Activated naive CD4-positive, alpha-beta T cell treated with anti-CD3 and anti-CD28 coated beads, Interleukin-2, amount 50 U/mL, for 24 hours (primary cell): Measurements from ENCODE around the gene PIR.

ENCODE experiments used
- H3K27ac Mint-ChIP-seq: one replicate; pipeline ENCODE4 v1.8.0; 2021; ENCODE audit warnings: mild to moderate bottlenecking, mixed read lengths
- H3K27me3 Mint-ChIP-seq: one replicate; pipeline ENCODE4 v1.8.0; 2021; ENCODE audit warnings: mixed read lengths
- H3K36me3 Mint-ChIP-seq: one replicate; pipeline ENCODE4 v1.8.0; 2021; ENCODE audit warnings: mixed read lengths
- H3K4me1 Mint-ChIP-seq: one replicate; pipeline ENCODE4 v1.8.0; 2021; ENCODE audit warnings: mixed read lengths
- H3K4me3 Mint-ChIP-seq: one replicate; pipeline ENCODE4 v1.8.0; 2021; ENCODE audit warnings: mild to moderate bottlenecking, mixed read lengths
- H3K9me3 Mint-ChIP-seq: one replicate; pipeline ENCODE4 v1.8.0; 2021; ENCODE audit warnings: mixed read lengths

The PIR gene

GRCh38 chrX:15356444-15356843 is 136.7 kb downstream of the PIR start:
- Mint-ChIP-seq H3K9me3 (peaks cover 4% of the 10 kb centered on the region), H3K4me1 (no peaks in the 10 kb centered on the region), H3K4me3 (no peak overlapping the region), H3K27ac (no peak overlapping the region), H3K36me3 (no peaks in the 10 kb centered on the region), H3K27me3 (no peaks in the 10 kb centered on the region)

DNA sequence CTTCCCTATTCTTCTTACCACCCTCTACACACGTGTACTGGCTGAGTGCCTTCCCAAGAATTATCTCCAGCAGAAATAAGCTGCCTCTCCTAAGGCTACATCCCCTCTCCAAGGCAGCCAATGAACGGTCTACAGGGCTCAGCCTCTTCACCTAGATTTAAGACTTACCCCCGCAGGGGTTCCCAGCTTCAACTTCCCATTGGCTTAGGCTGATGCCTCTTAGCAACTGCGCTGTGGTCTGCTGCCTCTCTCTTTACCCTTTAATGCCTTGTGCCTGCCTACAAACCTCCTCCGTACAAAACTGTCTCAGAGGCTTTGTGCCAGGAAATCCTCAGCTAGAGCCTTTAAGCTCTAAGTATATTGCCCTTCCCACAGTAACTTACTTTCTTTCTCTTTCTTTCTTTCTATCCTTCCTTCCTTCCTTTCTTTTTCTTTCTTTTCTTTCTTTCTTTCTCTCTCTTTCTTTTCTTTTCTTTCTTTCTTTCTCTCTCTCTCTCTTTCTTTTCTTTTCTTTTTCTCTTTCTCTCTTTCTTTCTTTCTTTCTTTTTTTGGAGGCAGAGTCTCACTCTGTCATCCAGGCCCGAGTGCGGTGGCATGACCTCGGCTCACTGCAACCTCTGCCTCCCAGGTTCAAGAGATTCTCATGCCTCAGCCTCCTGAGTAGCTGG is 142.7 kb downstream of the PIR start:
- H3K27ac Mint-ChIP-seq = no peak overlapping the region
- H3K4me3 Mint-ChIP-seq = no peak overlapping the region
- H3K36me3 Mint-ChIP-seq = no peaks in the 10 kb centered on the region

GRCh38 chrX:15349046-15349445 is 144.1 kb downstream of the PIR start:
- no peaks in the 10 kb centered on the region for H3K4me1 Mint-ChIP-seq
- no peak overlapping the region for H3K27ac Mint-ChIP-seq
- H3K36me3 Mint-ChIP-seq = no peaks in the 10 kb centered on the region

More for the DNA sequence above, 142.7 kb downstream of the PIR start:
- H3K27me3 Mint-ChIP-seq = no peaks in the 10 kb centered on the region
- no peaks in the 10 kb centered on the region for H3K4me1 Mint-ChIP-seq
- H3K9me3 Mint-ChIP-seq = no peaks in the 10 kb centered on the region

DNA sequence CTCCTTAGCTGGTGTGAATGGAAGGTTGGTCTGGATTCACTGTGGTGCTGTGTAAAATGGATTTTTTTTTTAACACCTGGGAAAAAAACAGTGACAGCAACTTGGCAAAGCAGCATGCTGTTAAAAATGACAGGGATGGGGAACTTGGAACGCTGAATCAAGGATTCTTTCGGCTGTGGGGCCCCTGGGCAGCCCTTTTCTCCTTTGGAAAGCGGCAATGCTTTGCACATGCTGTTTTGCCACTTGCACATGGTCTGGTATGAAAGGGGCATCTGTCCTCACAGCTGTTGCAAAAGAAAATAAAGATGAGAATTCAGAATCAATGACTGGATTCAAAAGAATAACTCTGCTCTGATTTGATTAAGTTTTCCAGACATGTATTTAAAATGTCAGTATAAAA is 147.2 kb downstream of the PIR start:
- H3K9me3 Mint-ChIP-seq = no peaks in the 10 kb centered on the region
- no peak overlapping the region for H3K27ac Mint-ChIP-seq
- H3K27me3 Mint-ChIP-seq = peaks cover 3% of the 10 kb centered on the region
- H3K4me3 Mint-ChIP-seq = no peak overlapping the region
- H3K36me3 Mint-ChIP-seq = no peaks in the 10 kb centered on the region
- no peaks in the 10 kb centered on the region for H3K4me1 Mint-ChIP-seq

More at GRCh38 chrX:15349046-15349445, 144.1 kb downstream of the PIR start:
- H3K27me3 Mint-ChIP-seq = no peaks in the 10 kb centered on the region
- no peaks in the 10 kb centered on the region for H3K9me3 Mint-ChIP-seq
- H3K4me3 Mint-ChIP-seq = no peak overlapping the region

GRCh38 chrX:15344106-15344505 is 149.0 kb downstream of the PIR start:
- Mint-ChIP-seq H3K27me3 (peaks cover 3% of the 10 kb centered on the region), H3K27ac (no peak overlapping the region), H3K4me1 (no peaks in the 10 kb centered on the region), H3K9me3 (no peaks in the 10 kb centered on the region), H3K4me3 (no peak overlapping the region), H3K36me3 (no peaks in the 10 kb centered on the region)

DNA sequence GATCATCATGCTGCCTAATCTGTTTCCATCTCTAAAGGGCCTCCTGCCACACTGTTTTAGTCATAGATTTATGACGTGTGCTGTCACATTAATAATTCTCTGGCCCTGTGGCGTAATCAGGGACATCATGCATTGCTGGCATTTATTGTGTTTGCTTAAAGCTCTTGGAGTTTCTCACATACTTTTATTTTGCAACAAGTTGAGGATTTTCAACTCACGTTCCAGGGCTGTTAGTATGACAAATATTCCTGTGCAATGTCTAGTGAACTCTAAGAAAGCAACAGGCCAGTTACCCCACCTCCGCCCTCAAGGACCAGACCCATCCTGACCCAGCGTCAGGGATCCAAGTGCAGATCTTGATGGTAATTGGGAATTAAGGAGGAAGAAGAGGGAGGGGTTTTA is 150.1 kb downstream of the PIR start:
- Mint-ChIP-seq H3K4me3 (no peak overlapping the region), H3K36me3 (no peaks in the 10 kb centered on the region), H3K4me1 (no peaks in the 10 kb centered on the region), H3K9me3 (no peaks in the 10 kb centered on the region), H3K27me3 (peaks cover 3% of the 10 kb centered on the region), H3K27ac (no peak overlapping the region)

DNA sequence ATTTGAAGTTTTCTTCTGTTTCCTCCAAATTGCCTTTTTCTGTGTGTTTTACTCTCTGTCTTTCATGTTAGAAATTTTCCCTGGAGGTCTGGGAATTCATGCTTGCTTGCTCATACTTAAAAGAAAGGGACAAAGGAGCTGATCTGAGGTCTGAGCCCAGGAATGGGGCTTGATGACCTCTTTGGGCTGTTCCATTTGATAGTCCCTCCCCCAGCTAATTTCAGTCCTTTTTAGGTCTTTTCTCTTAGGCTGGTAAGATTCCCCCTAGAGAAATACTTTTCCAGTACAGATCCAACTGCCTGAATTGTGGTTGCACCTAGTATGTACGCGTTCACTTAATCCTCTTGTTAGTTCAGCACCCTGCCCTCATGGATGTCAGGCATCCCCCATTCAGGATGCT is 152.3 kb downstream of the PIR start:
- Mint-ChIP-seq H3K4me3 (no peak overlapping the region), H3K4me1 (peaks cover 5% of the 10 kb centered on the region), H3K9me3 (no peaks in the 10 kb centered on the region), H3K27ac (no peak overlapping the region), H3K27me3 (peaks cover 7% of the 10 kb centered on the region), H3K36me3 (no peaks in the 10 kb centered on the region)

DNA sequence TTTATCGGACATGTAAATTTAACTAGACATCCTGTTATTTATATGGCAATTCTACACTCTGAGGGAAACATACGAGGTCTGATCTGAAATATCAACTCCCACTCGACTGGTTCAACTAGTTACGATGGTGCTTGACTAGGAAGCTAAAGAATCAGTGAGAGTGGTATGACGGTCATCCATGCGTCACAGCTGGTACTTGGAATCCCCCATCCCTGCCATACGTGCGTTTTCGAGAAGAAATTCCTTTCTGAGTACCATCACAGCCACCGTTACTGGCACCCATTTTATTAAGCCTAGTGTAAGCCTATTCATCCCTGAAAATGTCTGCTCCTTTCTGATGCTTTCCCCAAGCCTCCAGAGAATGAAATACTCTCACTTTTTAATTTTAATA is 157.1 kb downstream of the PIR start:
- Mint-ChIP-seq H3K4me3 (peak overlapping the region; percentile 93), H3K36me3 (no peaks in the 10 kb centered on the region), H3K9me3 (no peaks in the 10 kb centered on the region), H3K27ac (peak overlapping the region; percentile 46), H3K27me3 (peaks cover 4% of the 10 kb centered on the region), H3K4me1 (peaks cover 16% of the 10 kb centered on the region)

DNA sequence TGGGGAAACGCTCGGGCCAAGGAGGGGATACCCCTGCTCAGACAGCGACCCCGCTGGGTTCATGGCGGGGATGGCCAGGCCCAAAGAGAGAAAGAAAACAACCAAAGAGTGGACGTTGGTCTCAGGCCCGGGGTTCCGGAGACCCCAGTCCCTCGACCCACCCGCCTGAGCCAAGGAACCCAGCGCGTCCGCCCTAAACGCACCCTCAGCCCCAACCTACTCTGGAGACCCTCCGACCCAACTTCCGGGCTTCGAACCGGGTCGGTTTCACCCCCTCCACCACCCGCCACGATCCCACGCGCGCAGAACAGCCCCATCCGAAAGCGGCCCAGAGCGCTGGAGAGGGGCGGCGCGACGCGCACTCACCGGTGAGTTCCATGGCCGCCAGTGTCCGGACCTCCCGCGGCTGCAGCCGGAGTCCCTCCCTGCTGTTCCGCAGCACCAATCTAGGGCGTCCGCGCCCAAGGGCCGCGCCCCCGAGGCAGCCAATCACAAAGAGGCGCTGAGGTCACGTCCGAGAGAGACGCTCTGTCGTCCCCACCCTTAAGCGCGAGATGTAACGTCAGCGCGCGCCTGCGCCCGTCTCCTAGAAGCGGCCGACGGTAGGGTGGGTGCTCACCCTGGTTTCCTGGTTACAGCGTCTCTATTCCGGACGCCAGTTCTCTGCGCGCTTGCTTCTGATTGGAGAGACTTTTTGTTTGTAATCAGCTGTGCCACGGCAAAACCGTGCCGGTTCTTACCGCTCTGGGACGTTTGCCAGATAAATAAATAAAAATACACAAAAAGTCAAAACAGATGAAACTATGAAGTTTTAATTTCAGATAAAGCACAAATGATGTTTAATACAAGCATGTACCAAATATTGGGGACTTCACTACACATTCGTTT is 157.8 kb downstream of the PIR start, which contains the start of gene PIGA:
Gene PIGA (minus strand): TSS at position 389 of the 888 bp plus-strand sequence. CDS start 3,593 bp downstream, outside the sequence.
- peak within 1 kb of the TSS; percentile 79 for H3K27ac Mint-ChIP-seq
- no peaks in the 10 kb centered on the region for H3K9me3 Mint-ChIP-seq
- peak within 1 kb of the TSS; percentile 93 for H3K4me3 Mint-ChIP-seq
- peaks cover 4% of the 10 kb centered on the region for H3K27me3 Mint-ChIP-seq
- H3K4me1 Mint-ChIP-seq = peaks cover 16% of the 10 kb centered on the region
- H3K36me3 Mint-ChIP-seq = no peaks in the 10 kb centered on the region
